D341Med (cell line): Measurements from ENCODE around the gene PHPT1.

Source experiments
- DNase-seq: peaks from one replicate; pipeline ENCODE4 v3.0.0; 2012; ENCODE audit warnings: low spot score

The PHPT1 gene

GRCh38 chr9:136886610-136887597, 37.7 kb downstream of the PHPT1 start:
- DNase-seq, result peak; percentile 69

- peak; percentile 4 for DNase-seq
These were observed 39.2 kb downstream of the PHPT1 start for GRCh38 chr9:136888454-136888853.

- peak; percentile 6 for DNase-seq
These were observed 40.6 kb downstream of the PHPT1 start for GRCh38 chr9:136889858-136890257.

GRCh38 chr9:136890661-136891060, 41.5 kb downstream of the PHPT1 start:
- DNase-seq, result peak; percentile 4

GRCh38 chr9:136896027-136896426, 46.8 kb downstream of the PHPT1 start:
- DNase-seq, result no peak

GRCh38 chr9:136898483-136899100, 49.4 kb downstream of the PHPT1 start:
- no peak for DNase-seq

GRCh38 chr9:136899196-136899595, 50.0 kb downstream of the PHPT1 start:
- no peak for DNase-seq

- no peak for DNase-seq
These were observed 51.3 kb downstream of the PHPT1 start for GRCh38 chr9:136900556-136900955.
